Skeletal muscle tissue (tissue), 4 donors: Measurements from ENCODE around the gene CDC26. TPM values are rescaled to one million over a fixed set of nuclear protein-coding genes. Genes with fewer than 3 reads are reported as not detected.
"Not testable (repeated sequence)": the region's sequence is repeated elsewhere in the genome, so short reads cannot be mapped to it uniquely, and the experiment has no call there.

Source experiments
- H3K27ac ChIP-seq: one replicate; pipeline ENCODE4 v1.7.0; 2013; ENCODE audit warnings: mild to moderate bottlenecking, low read depth, low read length, inconsistent platforms
- H3K27me3 ChIP-seq, 3 donors: one replicate each; pipeline ENCODE4 v1.7.0; 2013; ENCODE audit warnings: low read length in 3 of 3; ENCODE audit not compliant: control insufficient read depth in 3 of 3, insufficient read depth in 3 of 3
- H3K36me3 ChIP-seq, 3 donors: one replicate each; pipeline ENCODE4 v1.7.0; 2013; ENCODE audit warnings: low read length in 3 of 3; ENCODE audit not compliant: control insufficient read depth in 3 of 3, insufficient read depth in 3 of 3
- H3K4me1 ChIP-seq, 3 donors: one replicate each; pipeline ENCODE4 v1.7.0; 2013; ENCODE audit warnings: low read length in 3 of 3, mild to moderate bottlenecking in 3 of 3; ENCODE audit not compliant: control insufficient read depth in 3 of 3, insufficient read depth in 3 of 3
- H3K4me3 ChIP-seq, 3 donors: one replicate each; pipeline ENCODE4 v1.7.0; 2013; ENCODE audit warnings: low read length in 3 of 3
- H3K9ac ChIP-seq, 3 donors: one replicate each; pipeline ENCODE4 v1.7.0; 2013; ENCODE audit warnings: low read length in 3 of 3, mild to moderate bottlenecking in 3 of 3, moderate library complexity in 2 of 3, low read depth in 1 of 3
- H3K9me3 ChIP-seq, 3 donors: one replicate each; pipeline ENCODE4 v1.7.0; 2013; ENCODE audit warnings: low read length in 3 of 3; ENCODE audit not compliant: control insufficient read depth in 3 of 3
- total RNA-seq: library from RNA; depleted of rRNA; stranded (reverse); fragments of >200 nt; gene quantifications from one replicate; pipeline ENCODE4 v1.2.3, GENCODE V29; 2014
- donor health status: Osteomylitis.

CDC26 gene
- total RNA-seq, 1 donor from 2014 or later, result 28.2 TPM

- peaks cover 14 to 25% (median 17%) of the 10 kb centered on the region in 3 donors for H3K36me3 ChIP-seq
- H3K9ac ChIP-seq, H3K4me3 ChIP-seq, H3K9me3 ChIP-seq, H3K27ac ChIP-seq, H3K27me3 ChIP-seq, H3K4me1 ChIP-seq: not testable (repeated sequence)
Observed at GRCh38 chr9:113296247-113296646, 20.9 kb upstream of the CDC26 start.

DNA sequence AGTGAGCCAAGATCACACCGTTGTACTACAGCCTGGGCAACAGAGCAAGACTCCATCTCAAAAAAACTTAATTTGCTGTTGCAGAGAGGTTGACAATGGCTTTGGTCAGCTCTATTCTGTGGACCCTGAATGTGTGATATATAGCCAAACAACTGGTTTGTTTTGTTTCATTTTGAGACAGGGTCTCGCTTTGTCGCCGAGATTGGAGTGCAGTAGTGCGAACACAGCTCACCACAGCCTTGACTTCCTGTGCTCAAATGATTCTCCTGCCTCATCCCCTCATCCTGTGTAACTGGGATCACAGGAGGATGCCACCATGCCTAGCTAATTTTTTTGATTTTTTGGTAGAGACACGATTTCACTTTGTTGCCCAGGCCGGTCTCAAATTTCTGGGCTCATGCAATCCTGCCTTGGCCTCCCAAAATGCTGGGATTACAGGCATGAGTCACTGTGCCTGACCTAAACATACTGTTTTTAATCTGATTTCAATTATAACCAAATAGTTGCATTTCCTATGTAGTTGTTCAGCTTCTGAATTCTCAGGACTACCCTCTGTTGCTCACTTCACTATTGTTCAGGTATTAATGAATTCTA is 18.0 kb upstream of the CDC26 start:
- no peak overlapping the region for H3K9ac ChIP-seq
- peaks cover 29 to 48% (median 43%) of the 10 kb centered on the region in 3 donors for H3K36me3 ChIP-seq
- no peaks in the 10 kb centered on the region for H3K27me3 ChIP-seq
- peaks cover 0 to 2% (median 0%) of the 10 kb centered on the region in 3 donors for H3K4me1 ChIP-seq
- H3K4me3 ChIP-seq, result no peak overlapping the region
- no peaks in the 10 kb centered on the region for H3K9me3 ChIP-seq
- no peak overlapping the region for H3K27ac ChIP-seq

- Histone ChIP-seq H3K9ac (no peak overlapping the region), H3K36me3 (peaks cover 48 to 72% (median 68%) of the 10 kb centered on the region in 3 donors), H3K4me3 (no peak overlapping the region), H3K27me3 (no peaks in the 10 kb centered on the region), H3K27ac (no peak overlapping the region), H3K9me3 (no peaks in the 10 kb centered on the region), H3K4me1 (peaks cover 0 to 2% (median 0%) of the 10 kb centered on the region in 3 donors)
Observed at GRCh38 chr9:113290052-113290607, 14.8 kb upstream of the CDC26 start.

DNA sequence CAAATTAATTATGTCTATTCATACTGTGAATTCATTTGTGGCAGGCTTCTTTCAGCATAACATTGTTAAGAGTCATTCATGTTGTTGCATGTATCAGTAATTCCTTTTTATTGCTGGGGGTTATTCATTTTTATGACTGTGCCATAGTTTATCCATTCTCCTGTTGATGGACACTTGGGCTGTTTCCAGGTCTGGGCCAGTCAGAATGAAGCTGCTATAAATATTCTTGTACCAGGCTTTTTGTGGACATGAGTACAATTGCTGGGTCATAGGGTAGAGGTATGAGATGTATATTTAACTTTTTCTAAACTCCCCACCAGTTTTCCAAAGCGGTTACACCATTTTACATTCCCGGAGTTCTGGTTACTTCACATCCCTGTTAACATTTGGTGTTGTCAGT is 13.7 kb upstream of the CDC26 start:
- H3K27me3 ChIP-seq, result no peaks in the 10 kb centered on the region
- no peak overlapping the region for H3K9ac ChIP-seq
- H3K4me1 ChIP-seq, result peaks cover 0 to 2% (median 0%) of the 10 kb centered on the region in 3 donors
- peaks cover 54 to 81% (median 74%) of the 10 kb centered on the region in 3 donors for H3K36me3 ChIP-seq
- no peak overlapping the region for H3K4me3 ChIP-seq
- no peaks in the 10 kb centered on the region for H3K9me3 ChIP-seq
- no peak overlapping the region for H3K27ac ChIP-seq

GRCh38 chr9:113281356-113281755 is 6.0 kb upstream of the CDC26 start:
- Histone ChIP-seq H3K4me1 (peaks cover 2 to 3% (median 2%) of the 10 kb centered on the region in 3 donors), H3K9ac (no peak overlapping the region), H3K36me3 (peaks cover 41 to 77% (median 65%) of the 10 kb centered on the region in 3 donors), H3K27me3 (no peaks in the 10 kb centered on the region), H3K9me3 (no peaks in the 10 kb centered on the region), H3K4me3 (no peak overlapping the region), H3K27ac (no peak overlapping the region)

DNA sequence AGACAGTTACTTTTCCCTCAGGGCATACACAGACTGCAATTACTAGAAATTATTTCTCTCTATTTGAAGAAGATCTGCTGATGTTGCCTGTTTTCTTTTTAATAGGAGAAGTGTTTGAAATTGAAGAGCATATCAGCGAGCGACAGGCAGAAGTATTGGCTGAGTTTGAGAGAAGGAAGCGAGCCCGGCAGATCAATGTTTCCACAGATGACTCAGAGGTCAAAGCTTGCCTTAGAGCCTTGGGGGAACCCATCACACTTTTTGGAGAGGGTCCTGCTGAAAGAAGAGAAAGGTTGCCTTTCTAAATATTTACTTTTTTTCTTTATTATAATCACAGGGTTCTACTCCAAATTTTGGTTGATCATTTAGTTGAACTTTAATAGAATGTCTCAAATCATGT is 3.5 kb upstream of the CDC26 start:
- Histone ChIP-seq H3K27me3 (no peaks in the 10 kb centered on the region), H3K4me1 (peaks cover 8 to 21% (median 21%) of the 10 kb centered on the region in 3 donors), H3K27ac (no peak overlapping the region), H3K9me3 (no peaks in the 10 kb centered on the region), H3K4me3 (no peak overlapping the region), H3K36me3 (peaks cover 28 to 57% (median 49%) of the 10 kb centered on the region in 3 donors), H3K9ac (no peak overlapping the region)

GRCh38 chr9:113274474-113275156 is 757 bp downstream of the CDC26 start:
- Histone ChIP-seq H3K9ac (peak overlapping the region; percentile 88 to 98 (median 98)), H3K4me3 (peak overlapping the region; percentile 93 to 95 (median 95)), H3K27ac (peak overlapping the region; percentile 91), H3K27me3 (no peaks in the 10 kb centered on the region), H3K4me1 (peaks cover 8 to 21% (median 21%) of the 10 kb centered on the region in 3 donors), H3K9me3 (no peaks in the 10 kb centered on the region), H3K36me3 (peaks cover 26 to 40% (median 40%) of the 10 kb centered on the region in 3 donors)

- no peaks in the 10 kb centered on the region for H3K9me3 ChIP-seq
- H3K9ac ChIP-seq, result no peak overlapping the region
- no peak overlapping the region for H3K27ac ChIP-seq
- peaks cover 3 to 11% (median 9%) of the 10 kb centered on the region in 3 donors for H3K4me1 ChIP-seq
- H3K4me3 ChIP-seq, result no peak overlapping the region
- peaks cover 28 to 48% (median 30%) of the 10 kb centered on the region in 3 donors for H3K36me3 ChIP-seq
- no peaks in the 10 kb centered on the region for H3K27me3 ChIP-seq
Observed at GRCh38 chr9:113269871-113270270, 5.5 kb downstream of the CDC26 start.

GRCh38 chr9:113269355-113269754 is 6.0 kb downstream of the CDC26 start:
- Histone ChIP-seq H3K27ac (no peak overlapping the region), H3K36me3 (peaks cover 28 to 48% (median 30%) of the 10 kb centered on the region in 3 donors), H3K4me3 (no peak overlapping the region), H3K4me1 (peaks cover 3 to 5% (median 4%) of the 10 kb centered on the region in 3 donors), H3K9ac (no peak overlapping the region), H3K27me3 (no peaks in the 10 kb centered on the region), H3K9me3 (no peaks in the 10 kb centered on the region)
